CD8-positive, alpha-beta memory T cell (primary cell): Measurements from ENCODE around the gene GNAO1. TPM values are rescaled to one million over a fixed set of nuclear protein-coding genes. Genes with fewer than 3 reads are reported as not detected.

ENCODE experiments used
- CTCF ChIA-PET: fragments of 350-600 bp; sonication (Branson Sonifier 250); formaldehyde crosslinking; loops from one replicate; lab custom pipeline; 2021; ENCODE audit warnings: antibody characterized with exemption; lab: Charles Lee
- POLR2A ChIA-PET: fragments of 350-600 bp; sonication (Branson Sonifier 250); formaldehyde crosslinking; loops from one replicate; lab custom pipeline; 2021; ENCODE audit warnings: antibody characterized with exemption; lab: Charles Lee
- DNase-seq, 5 donors: peaks; one replicate each; pipeline versions ENCODE4 v3.0.0 to v3.0.0-alpha.2; 2020 to 2022; ENCODE audit warnings: mixed read lengths in 1 of 5
- H3K27ac ChIP-seq: one replicate; pipeline ENCODE4 v1.7.0; 2013; ENCODE audit warnings: low read depth, mild to moderate bottlenecking, low read length, moderate library complexity
- H3K27me3 ChIP-seq: 2 replicates; pipeline ENCODE4 v1.7.0; 2013; ENCODE audit warnings: low read length, mild to moderate bottlenecking; ENCODE audit not compliant: insufficient read depth, poor library complexity, severe bottlenecking
- H3K36me3 ChIP-seq: 2 replicates; pipeline ENCODE4 v1.7.0; 2013; ENCODE audit warnings: mild to moderate bottlenecking, low read length, moderate library complexity; ENCODE audit not compliant: insufficient read depth
- H3K4me1 ChIP-seq: 2 replicates; pipeline ENCODE4 v1.7.0; 2013; ENCODE audit warnings: mild to moderate bottlenecking, low read length, moderate library complexity; ENCODE audit not compliant: insufficient read depth
- H3K4me3 ChIP-seq: 2 replicates; pipeline ENCODE4 v1.7.0; 2013; ENCODE audit warnings: mild to moderate bottlenecking, low read length
- H3K9me3 ChIP-seq: 2 replicates; pipeline ENCODE4 v1.7.0; 2013; ENCODE audit warnings: mild to moderate bottlenecking, low read length
- H3K27ac Mint-ChIP-seq, 8 donors: one replicate each; pipeline ENCODE4 v1.8.0; 2020 to 2021; ENCODE audit warnings: mixed read lengths in 8 of 8, mild to moderate bottlenecking in 6 of 8, inconsistent platforms in 3 of 8, moderate library complexity in 3 of 8
- H3K27me3 Mint-ChIP-seq, 2 donors: one replicate each; pipeline ENCODE4 v1.8.0; 2020 to 2021; ENCODE audit warnings: mixed read lengths in 2 of 2, mild to moderate bottlenecking in 1 of 2, moderate library complexity in 1 of 2
- H3K36me3 Mint-ChIP-seq, 3 donors: one replicate each; pipeline ENCODE4 v1.8.0; 2020 to 2021; ENCODE audit warnings: mixed read lengths in 3 of 3, inconsistent platforms in 1 of 3, mild to moderate bottlenecking in 1 of 3
- H3K4me1 Mint-ChIP-seq, 3 donors: one replicate each; pipeline ENCODE4 v1.8.0; 2020 to 2021; ENCODE audit warnings: mixed read lengths in 3 of 3, inconsistent platforms in 1 of 3, mild to moderate bottlenecking in 1 of 3
- H3K4me3 Mint-ChIP-seq, 7 donors: one replicate each; pipeline ENCODE4 v1.8.0; 2020 to 2021; ENCODE audit warnings: mixed read lengths in 7 of 7, mild to moderate bottlenecking in 6 of 7, moderate library complexity in 4 of 7, inconsistent platforms in 2 of 7
- H3K9me3 Mint-ChIP-seq, 5 donors: one replicate each; pipeline ENCODE4 v1.8.0; 2020 to 2022; ENCODE audit warnings: mixed read lengths in 5 of 5, mild to moderate bottlenecking in 3 of 5, moderate library complexity in 2 of 5, inconsistent platforms in 1 of 5
- polyA plus RNA-seq: library from polyadenylated mRNA; unstranded; fragments of 300-500 nt; fragmentation: Illumina TruSeq; gene quantifications from one replicate; pipeline ENCODE4 v1.2.3, GENCODE V29; 2021
- total RNA-seq, 2 experiments: library from RNA; stranded (reverse); gene quantifications; one replicate each; pipeline ENCODE4 v1.2.3, GENCODE V29; 2021

The GNAO1 gene
- total and polyA plus RNA-seq, 3 experiments from 2014 or later: 0.86 to 2.5 (median 2.5) TPM

DNA sequence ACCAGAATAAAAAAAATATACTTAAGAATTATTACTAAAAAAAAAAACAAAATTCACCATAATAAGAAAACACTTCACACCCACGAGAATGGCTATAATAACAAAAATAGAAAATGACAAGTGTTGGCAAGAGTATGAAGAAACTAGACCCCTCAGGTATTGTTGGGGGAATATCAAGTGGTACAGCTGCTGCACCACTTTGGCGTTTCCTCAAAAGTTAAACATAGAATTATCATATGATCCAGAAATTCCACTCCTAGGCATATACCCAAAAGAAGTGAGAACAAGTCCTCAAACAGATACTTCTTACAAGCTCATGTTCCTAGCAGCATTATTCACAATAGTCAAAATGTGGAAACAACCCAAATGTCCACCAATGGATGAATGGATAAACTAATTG is 207.8 kb downstream of the GNAO1 start:
- peaks cover 16 to 63% (median 32%) of the 10 kb centered on the region in 3 donors for H3K36me3 Mint-ChIP-seq
- no peak overlapping the region for H3K4me3 Mint-ChIP-seq
- DNase-seq: no peak
- Histone ChIP-seq H3K4me1 (no peaks in the 10 kb centered on the region), H3K4me3 (no peak overlapping the region), H3K27me3 (no peaks in the 10 kb centered on the region), H3K27ac (no peak overlapping the region), H3K9me3 (no peaks in the 10 kb centered on the region), H3K36me3 (peaks cover 26% of the 10 kb centered on the region)
- H3K27me3 Mint-ChIP-seq: peaks cover 0 to 1% of the 10 kb centered on the region in 2 donors
- H3K9me3 Mint-ChIP-seq: no peaks in the 10 kb centered on the region
- ChIA-PET POLR2A (no interaction called here), CTCF (no interaction called here)
- no peak overlapping the region for H3K27ac Mint-ChIP-seq
- peaks cover 5 to 6% (median 5%) of the 10 kb centered on the region in 3 donors for H3K4me1 Mint-ChIP-seq

DNA sequence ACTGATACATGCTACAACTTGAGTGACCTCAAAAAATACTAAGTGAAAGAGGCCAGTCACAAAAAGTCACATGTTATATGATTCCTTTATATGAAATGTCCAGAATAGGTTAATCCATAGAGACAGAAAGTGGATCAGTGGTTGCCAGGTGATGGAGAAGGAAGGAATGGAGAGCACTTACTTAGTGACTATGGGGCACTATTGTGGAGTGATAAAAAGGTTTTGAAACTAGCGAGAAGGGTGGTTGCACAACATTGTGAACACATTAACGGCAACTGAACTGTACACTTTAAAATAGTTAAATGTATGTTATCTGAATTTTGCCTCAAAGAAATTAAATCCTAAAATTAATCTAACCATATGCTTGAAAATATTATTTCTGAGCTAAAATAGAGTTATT is 208.2 kb downstream of the GNAO1 start:
- H3K27me3 ChIP-seq: no peaks in the 10 kb centered on the region
- no peak for DNase-seq
- no peaks in the 10 kb centered on the region for H3K9me3 Mint-ChIP-seq
- ChIA-PET POLR2A (no interaction called here), CTCF (no interaction called here)
- peaks cover 0 to 1% of the 10 kb centered on the region in 2 donors for H3K27me3 Mint-ChIP-seq
- peaks cover 16 to 65% (median 31%) of the 10 kb centered on the region in 3 donors for H3K36me3 Mint-ChIP-seq
- H3K36me3 ChIP-seq: peaks cover 30% of the 10 kb centered on the region
- peaks cover 3 to 5% (median 4%) of the 10 kb centered on the region in 3 donors for H3K4me1 Mint-ChIP-seq
- no peak overlapping the region for H3K27ac ChIP-seq
- no peak overlapping the region for H3K4me3 ChIP-seq
- peak overlapping the region in 2 of 8 donors; percentile 77 to 79 for H3K27ac Mint-ChIP-seq
- no peak overlapping the region for H3K4me3 Mint-ChIP-seq
- no peaks in the 10 kb centered on the region for H3K9me3 ChIP-seq
- H3K4me1 ChIP-seq: no peaks in the 10 kb centered on the region

DNA sequence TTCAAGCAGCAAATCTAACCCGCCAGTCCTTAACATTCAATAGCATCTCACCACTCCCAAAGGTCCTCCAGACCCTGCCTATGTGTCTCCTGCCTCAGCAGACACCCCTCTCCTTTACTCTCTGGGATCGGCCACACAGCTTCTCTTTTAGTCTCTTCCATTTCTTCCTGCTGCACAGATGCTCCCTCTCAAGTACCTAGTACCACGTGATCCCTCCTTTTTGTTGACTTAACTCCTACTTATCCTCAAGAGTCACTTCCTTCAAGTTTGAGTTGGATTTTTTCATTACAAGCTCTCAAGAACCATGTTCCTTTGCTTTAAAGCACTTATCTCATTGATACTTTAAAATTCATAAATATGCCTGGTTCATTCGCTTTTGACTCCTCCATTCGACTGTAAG is 209.2 kb downstream of the GNAO1 start:
- no peak for DNase-seq
- peaks cover 40% of the 10 kb centered on the region for H3K36me3 ChIP-seq

DNA sequence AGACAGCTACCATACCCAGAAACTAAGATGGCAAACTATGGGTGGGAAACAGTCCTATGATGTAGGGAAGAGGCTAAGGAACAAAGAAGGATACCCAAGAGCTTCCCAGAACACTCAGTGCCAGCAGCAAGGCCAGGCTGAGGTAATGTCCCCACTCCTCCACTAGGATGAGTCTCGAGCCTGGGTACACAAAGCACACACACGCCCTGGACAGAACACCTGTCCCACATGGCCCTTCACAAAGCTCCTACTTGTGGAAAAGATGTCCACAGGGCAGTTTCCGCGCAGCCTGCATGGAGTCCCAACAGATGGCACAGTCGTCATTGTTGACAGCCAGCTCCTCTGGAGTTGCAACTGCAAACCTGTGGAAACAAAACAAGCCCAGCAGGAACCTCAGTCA is 210.2 kb downstream of the GNAO1 start:
- H3K9me3 ChIP-seq: no peaks in the 10 kb centered on the region
- no peak for DNase-seq
- Mint-ChIP-seq H3K27me3 (peaks cover 0 to 1% of the 10 kb centered on the region in 2 donors), H3K36me3 (peaks cover 10 to 65% (median 31%) of the 10 kb centered on the region in 3 donors), H3K27ac (peak overlapping the region in 1 of 8 donors; percentile 61), H3K9me3 (no peaks in the 10 kb centered on the region), H3K4me3 (no peak overlapping the region), H3K4me1 (peaks cover 2 to 3% (median 3%) of the 10 kb centered on the region in 3 donors)
- ChIA-PET POLR2A (no interaction called here), CTCF (interaction anchor here (1.4 kb wide), 1 partner anchor 15 kb away, joined by 3 read pairs; no protein-coding TSS in a partner anchor)
- peaks cover 40% of the 10 kb centered on the region for H3K36me3 ChIP-seq
- H3K27ac ChIP-seq: no peak overlapping the region
- H3K27me3 ChIP-seq: no peaks in the 10 kb centered on the region
- no peaks in the 10 kb centered on the region for H3K4me1 ChIP-seq
- no peak overlapping the region for H3K4me3 ChIP-seq

More for the DNA sequence above, 209.2 kb downstream of the GNAO1 start:
- Mint-ChIP-seq H3K4me3 (no peak overlapping the region), H3K27ac (peak overlapping the region in 4 of 8 donors; percentile 8 to 46 (median 34)), H3K4me1 (peaks cover 3 to 6% (median 5%) of the 10 kb centered on the region in 3 donors), H3K9me3 (no peaks in the 10 kb centered on the region), H3K36me3 (peaks cover 15 to 69% (median 34%) of the 10 kb centered on the region in 3 donors), H3K27me3 (peaks cover 0 to 1% of the 10 kb centered on the region in 2 donors)
- POLR2A ChIA-PET: no interaction called here
- CTCF ChIA-PET: interaction anchor here (1.1 kb wide), 1 partner anchor 28 kb away, joined by 3 read pairs; no protein-coding TSS in a partner anchor
- Histone ChIP-seq H3K27me3 (no peaks in the 10 kb centered on the region), H3K27ac (no peak overlapping the region), H3K4me1 (no peaks in the 10 kb centered on the region), H3K9me3 (no peaks in the 10 kb centered on the region), H3K4me3 (no peak overlapping the region)

DNA sequence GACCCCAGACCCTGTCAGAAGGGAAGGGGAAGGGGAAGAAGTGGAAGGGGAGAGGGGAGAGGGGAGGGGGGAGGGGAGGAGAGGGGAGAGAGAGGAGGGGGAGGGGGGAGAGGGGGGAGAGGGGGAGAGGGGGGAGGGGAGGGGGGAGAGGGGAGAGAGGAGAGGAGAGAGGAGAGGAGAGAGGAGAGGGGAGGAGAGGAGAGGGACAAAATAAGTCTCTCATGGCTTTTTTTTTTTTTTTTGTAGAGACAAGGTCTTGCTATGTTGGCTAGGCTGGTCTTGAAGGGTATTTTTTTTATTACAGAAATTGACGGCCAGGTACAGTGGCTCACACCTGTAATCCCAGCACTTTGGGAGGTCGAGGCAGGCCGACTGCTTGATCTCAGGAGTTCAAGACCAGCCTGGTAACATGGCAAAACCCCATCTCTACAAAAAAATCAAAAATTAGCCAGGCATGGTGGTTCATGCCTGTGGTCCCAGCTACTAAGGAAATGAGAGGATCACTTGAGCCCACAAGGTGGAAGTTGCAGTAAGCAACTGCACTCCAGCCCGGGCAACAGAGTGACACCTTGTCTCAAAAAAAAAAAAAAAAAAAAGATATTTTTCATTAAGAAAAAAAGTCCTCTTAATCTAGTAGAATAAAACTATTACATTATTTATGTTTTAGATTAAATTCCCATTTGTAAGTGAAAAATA is 214.8 kb downstream of the GNAO1 start:
- H3K36me3 ChIP-seq: peaks cover 50% of the 10 kb centered on the region
- no peaks in the 10 kb centered on the region for H3K9me3 ChIP-seq
- H3K4me1 Mint-ChIP-seq: peaks cover 0 to 3% (median 2%) of the 10 kb centered on the region in 3 donors
- H3K4me3 ChIP-seq: no peak overlapping the region
- H3K27me3 ChIP-seq: no peaks in the 10 kb centered on the region
- no peaks in the 10 kb centered on the region for H3K4me1 ChIP-seq
- DNase-seq: no peak
- H3K27me3 Mint-ChIP-seq: no peaks in the 10 kb centered on the region
- H3K27ac Mint-ChIP-seq: no peak overlapping the region
- POLR2A ChIA-PET: no interaction called here
- no peak overlapping the region for H3K4me3 Mint-ChIP-seq
- CTCF ChIA-PET: no interaction called here
- H3K27ac ChIP-seq: no peak overlapping the region
- no peaks in the 10 kb centered on the region for H3K9me3 Mint-ChIP-seq
- H3K36me3 Mint-ChIP-seq: peaks cover 15 to 67% (median 28%) of the 10 kb centered on the region in 3 donors

Other genes with a start within 250 kb of the GNAO1 start
- 10 to 100 TPM; 64.3 to 70.1 TPM for gene AMFR, start 234.1 kb downstream of the GNAO1 start, total RNA-seq
- 39.8 TPM for gene AMFR, start 234.1 kb downstream of the GNAO1 start, polyA plus RNA-seq